ENCODE data around the gene ZNF493.

DNA sequence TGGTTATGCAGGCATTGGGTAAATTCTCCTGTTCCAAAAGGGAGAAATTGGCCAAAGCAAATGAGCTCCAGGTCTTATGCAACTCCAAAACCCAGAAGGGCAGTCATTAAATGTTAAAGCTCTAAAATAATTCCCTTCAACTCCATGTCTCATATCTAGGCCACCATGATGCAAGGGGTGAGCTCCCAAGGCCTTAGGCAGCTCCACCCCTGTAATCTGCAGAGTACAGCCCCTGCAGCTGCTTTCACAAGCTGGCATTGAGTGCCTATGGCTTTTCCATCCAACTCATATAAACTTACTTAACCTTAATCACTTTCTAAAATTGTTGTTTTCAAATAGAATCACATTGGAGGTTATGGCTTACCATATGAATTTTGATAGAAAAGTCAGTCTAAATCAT, 63.8 kb downstream of the ZNF493 start:
- TF ChIP-seq, protein P1, sequence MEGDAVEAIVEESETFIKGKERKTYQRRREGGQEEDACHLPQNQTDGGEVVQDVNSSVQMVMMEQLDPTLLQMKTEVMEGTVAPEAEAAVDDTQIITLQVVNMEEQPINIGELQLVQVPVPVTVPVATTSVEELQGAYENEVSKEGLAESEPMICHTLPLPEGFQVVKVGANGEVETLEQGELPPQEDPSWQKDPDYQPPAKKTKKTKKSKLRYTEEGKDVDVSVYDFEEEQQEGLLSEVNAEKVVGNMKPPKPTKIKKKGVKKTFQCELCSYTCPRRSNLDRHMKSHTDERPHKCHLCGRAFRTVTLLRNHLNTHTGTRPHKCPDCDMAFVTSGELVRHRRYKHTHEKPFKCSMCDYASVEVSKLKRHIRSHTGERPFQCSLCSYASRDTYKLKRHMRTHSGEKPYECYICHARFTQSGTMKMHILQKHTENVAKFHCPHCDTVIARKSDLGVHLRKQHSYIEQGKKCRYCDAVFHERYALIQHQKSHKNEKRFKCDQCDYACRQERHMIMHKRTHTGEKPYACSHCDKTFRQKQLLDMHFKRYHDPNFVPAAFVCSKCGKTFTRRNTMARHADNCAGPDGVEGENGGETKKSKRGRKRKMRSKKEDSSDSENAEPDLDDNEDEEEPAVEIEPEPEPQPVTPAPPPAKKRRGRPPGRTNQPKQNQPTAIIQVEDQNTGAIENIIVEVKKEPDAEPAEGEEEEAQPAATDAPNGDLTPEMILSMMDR (IDR thresholded peaks at IDR 0.05): no peak
- no peak for TF ChIP-seq POLR2AphosphoS5 (IDR thresholded peaks at IDR 0.05)
- TF ChIP-seq POLR2A (IDR thresholded peaks at IDR 0.05): no peak

All from sigmoid colon (tissue), 4 donors.